NCI-H526 (cell line): Measurements from ENCODE around the gene NF1.

Source experiments
- DNase-seq, 2 experiments: peaks; one replicate each; lab custom pipeline; 2025; lab: John Stamatoyannopoulos, UW

Gene NF1

GRCh38 chr17:31404028-31404949, 309.5 kb downstream of the NF1 start:
- no peak for DNase-seq

GRCh38 chr17:31405890-31406371, 311.2 kb downstream of the NF1 start:
- peak in 1 of 2 experiments; percentile 33 for DNase-seq

- DNase-seq, result no peak
Observed at GRCh38 chr17:31408586-31408985, 313.8 kb downstream of the NF1 start.

GRCh38 chr17:31411707-31412285, 317.0 kb downstream of the NF1 start:
- no peak for DNase-seq

DNA sequence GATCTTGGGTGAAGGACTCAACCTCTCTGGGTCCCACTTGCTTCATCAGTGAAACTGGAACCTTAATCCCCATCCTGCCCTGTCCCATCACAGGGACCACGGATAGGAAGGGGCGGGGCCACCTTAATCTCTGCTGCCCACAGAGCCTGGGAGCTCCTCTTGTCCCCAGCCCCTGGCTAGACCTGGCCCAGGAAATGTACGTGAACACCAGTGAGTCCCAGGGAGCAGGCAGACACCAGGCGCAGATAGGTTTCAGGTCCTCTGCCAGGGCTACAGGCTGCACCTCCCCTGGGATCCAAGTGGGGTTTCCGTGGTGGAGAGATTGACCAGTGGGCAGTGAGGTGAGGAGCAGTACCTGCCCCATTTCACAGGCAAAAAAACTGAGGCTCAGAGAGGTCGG, 317.7 kb downstream of the NF1 start:
- no peak for DNase-seq

GRCh38 chr17:31413081-31413799, 318.5 kb downstream of the NF1 start:
- DNase-seq, result no peak

DNA sequence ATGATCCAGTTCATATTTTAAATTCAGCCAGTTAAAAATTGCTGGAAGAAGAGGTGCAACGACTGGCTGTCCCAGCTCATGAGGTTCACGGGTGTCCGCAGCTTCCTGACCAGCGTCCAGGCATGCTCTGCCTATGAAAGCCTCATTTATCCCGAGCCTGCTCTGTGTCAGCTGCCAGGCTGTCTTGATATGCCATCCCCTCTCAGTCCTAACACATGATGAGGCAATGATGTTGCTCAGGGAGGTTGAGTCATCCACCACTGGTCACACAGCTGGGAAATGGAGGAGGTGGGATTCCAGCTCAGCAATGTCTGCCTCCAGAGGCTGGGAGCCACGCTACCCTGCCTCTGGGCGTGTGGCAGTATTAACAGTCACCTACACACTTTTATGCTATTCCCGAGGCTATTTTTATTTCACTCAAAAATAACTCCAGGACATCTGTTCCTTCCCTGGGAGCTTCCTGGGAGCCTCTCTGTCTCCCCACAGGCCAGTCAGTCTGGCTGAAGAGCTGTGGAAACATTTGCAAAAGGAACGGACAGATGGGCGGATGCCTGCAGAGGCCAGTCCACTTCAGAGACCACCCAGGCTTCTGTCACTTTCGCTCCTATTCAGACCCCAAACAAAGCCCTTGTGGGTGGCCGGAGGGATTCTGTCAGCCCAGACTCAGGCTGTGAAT, 319.2 kb downstream of the NF1 start:
- DNase-seq, result no peak

DNA sequence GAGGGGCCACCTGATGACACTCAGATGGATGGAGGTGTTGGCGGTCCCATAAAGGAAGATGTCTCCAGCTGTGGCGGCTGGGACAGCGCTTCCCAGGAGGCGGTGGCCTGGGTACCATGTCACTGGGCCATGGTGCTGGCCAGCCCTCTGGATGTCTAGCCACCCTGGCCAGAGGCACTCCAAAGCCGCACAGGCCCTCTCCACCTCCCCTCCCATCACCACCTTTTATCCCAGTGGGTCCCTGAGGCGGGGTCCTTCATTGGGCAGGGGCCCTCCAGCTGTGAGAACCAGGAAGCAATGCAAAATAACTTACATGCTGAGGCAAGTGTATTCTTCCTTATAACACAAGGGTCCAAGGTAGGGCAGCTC, 319.8 kb downstream of the NF1 start:
- no peak for DNase-seq

DNA sequence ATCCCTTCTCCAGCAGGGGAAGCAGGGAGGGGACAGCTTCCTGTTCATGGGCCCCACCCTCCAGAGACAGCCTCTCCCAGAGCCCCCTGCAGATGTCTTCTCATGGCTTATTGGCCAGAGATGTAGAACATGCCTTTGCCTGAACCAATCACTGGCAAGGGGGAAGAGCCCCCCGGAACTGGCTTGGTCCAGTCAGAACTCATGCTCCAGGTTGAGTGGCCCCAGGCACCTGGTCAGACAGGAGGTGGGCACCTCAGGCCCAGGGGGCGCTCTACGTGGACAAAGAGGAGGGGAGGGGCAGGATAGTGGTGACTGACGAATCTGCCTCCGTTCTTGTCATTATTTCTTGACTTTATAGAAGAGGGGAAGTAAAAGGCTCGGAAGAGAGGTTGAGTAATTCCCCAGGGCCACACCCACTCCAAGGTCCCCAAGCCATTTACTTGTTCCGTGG, 320.3 kb downstream of the NF1 start:
- no peak for DNase-seq

DNA sequence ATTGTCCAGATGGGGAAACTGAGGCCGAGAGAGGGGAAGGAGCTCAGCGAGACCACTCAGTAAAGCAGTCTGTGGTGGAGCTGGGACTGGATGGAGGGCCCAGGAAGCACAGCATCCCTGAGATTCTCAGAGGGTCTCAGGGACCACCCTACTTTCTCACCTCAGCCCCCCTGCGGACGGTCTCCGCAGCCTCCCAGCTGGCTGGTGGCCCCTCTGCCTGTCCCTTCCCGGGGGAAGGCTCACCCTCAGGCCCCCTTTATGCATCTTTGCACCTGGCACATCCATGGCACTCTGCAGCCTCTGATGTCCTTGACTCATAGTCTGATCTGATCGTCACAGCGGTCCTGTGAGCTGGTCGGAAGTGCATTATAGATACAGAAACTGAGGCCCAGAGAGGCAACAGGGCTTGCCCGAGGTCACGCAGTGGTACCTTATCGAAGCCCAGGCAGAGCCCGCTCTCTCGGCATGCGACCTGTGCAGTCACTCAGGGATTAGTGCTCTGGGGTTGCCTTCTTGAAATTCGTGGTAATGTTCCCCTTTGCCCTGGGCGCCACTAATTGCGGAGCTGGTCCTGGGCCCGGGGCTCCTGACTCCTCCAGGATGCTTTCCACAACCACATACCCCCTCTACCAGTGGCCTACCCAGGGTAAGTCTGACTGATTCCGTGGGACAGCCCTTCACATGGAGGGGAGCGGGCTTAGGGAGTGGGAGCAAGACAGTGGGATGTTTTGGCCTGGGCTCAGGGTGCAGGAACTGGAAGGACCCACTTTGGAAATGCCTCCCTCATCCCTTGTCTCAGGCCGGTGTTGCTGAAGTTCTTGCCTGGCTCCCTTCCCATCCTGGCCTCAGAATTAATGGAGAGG, 321.1 kb downstream of the NF1 start:
- DNase-seq, result no peak

DNA sequence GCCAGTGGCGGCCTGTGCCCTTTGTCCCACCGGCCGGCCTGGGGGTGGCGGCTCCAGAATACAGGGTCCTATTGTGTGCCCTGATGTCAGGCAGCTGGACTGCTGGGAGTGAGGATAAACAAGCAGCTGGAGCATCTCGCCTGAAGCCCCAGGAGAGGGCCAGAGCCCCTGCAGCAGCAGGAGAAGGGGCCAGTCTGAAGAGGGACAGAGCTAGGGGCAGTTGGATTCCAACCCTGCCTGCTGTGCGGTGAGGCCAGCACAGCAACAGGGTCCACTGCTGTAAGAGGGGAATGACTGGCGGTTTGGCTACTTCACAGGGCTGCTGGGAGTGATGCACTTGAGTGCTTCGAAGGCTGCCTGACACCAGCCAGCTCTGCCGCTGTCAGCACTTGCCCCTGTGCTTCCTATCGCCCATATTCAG, 321.7 kb downstream of the NF1 start:
- no peak for DNase-seq

- no peak for DNase-seq
Observed at GRCh38 chr17:31417051-31417792, 322.4 kb downstream of the NF1 start.

- no peak for DNase-seq
Observed at GRCh38 chr17:31418773-31419350, 324.1 kb downstream of the NF1 start.

DNA sequence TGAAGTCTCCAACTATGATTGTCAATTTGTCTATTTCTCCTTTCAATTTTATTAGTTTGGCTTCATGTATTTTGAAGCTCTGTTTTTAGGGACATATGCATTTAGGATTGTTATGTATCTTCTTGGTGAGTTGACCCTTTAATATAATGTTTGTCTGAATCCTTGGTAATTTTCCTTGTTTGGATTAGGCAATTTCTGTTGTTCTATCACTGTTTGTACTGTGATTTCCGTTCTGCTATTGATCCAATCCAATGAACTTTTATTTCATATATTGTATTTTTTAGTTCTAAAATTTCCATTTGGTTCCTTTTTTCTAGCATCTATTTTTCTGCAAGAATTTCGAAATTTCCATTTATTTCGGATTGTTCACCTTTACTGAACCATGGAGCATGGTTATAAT, 327.7 kb downstream of the NF1 start:
- DNase-seq, result no peak

DNA sequence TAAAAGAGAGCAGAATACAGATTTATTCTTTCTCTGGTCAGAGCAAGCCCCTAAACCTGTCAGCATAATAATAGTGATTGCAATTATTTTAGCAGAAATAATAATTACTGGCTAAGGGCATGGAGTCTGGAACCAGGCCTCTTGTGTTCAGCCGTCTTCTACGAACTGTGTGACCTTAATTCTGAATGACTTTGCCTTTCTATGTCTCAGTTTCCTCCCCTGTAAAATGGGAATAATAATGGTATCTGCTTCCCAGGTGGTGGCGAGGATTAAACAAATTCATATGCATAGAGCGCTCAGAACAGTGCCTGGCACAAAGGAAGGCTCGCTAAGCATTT, 330.1 kb downstream of the NF1 start:
- no peak for DNase-seq

GRCh38 chr17:31425282-31426040, 330.7 kb downstream of the NF1 start:
- no peak for DNase-seq
